Uterus (tissue), 4 donors: ENCODE data around the gene SEC22C. TPM values are rescaled to one million over a fixed set of nuclear protein-coding genes. Genes with fewer than 3 reads are reported as not detected.
A peak's percentile ranks its signal among the peaks of the same experiment; 100 is the strongest.

Source experiments
- DNase-seq, 2 donors: peaks; one replicate each; pipeline ENCODE4 v3.0.0-alpha.2; 2019 to 2020
- H3K27ac ChIP-seq, 2 donors: fragments of 200-600 bp; sonication (generic); 1 replicate in 1 of 2; 2 replicates in 1 of 2; pipeline ENCODE4 v1.5.1; 2016 to 2018
- H3K27me3 ChIP-seq, 2 donors: fragments of 200-600 bp; sonication (generic); one replicate each; pipeline ENCODE4 v1.5.1; 2018 to 2019; ENCODE audit warnings: control low read depth in 1 of 2
- H3K36me3 ChIP-seq, 2 donors: fragments of 200-600 bp; sonication (generic); one replicate each; pipeline ENCODE4 v1.5.1; 2019; ENCODE audit warnings: control low read depth in 1 of 2
- H3K4me1 ChIP-seq, 2 donors: fragments of 200-600 bp; sonication (generic); one replicate each; pipeline ENCODE4 v1.5.1; 2018 to 2019; ENCODE audit warnings: control low read depth in 1 of 2
- H3K4me3 ChIP-seq, 2 donors: fragments of 200-600 bp; sonication (generic); 1 replicate in 1 of 2; 2 replicates in 1 of 2; pipeline ENCODE4 v1.5.1; 2018 to 2019; ENCODE audit warnings: mild to moderate bottlenecking in 1 of 2
- H3K9me3 ChIP-seq, 2 donors: fragments of 200-600 bp; sonication (generic); one replicate each; pipeline ENCODE4 v1.5.1; 2019; ENCODE audit warnings: control low read depth in 1 of 2
- CTCF ChIP-seq, 4 experiments: fragments of 200-600 bp in 2 of 4; fragments of 450-650 bp in 2 of 4; sonication (generic) in 2 of 4; IDR thresholded peaks; one replicate each; pipeline ENCODE4 v1.5.1; 2016 to 2019; ENCODE audit warnings: antibody characterized with exemption in 4 of 4, mild to moderate bottlenecking in 2 of 4, moderate library complexity in 1 of 4
- POLR2A ChIP-seq, 2 donors: fragments of 450-650 bp; IDR thresholded peaks; one replicate each; pipeline ENCODE4 v1.6.1; 2016; ENCODE audit warnings: antibody characterized with exemption in 2 of 2, mild to moderate bottlenecking in 1 of 2, moderate library complexity in 1 of 2
- intact Hi-C: fragments of 100-400 bp; cut with DNase I; formaldehyde crosslinking; loops from one replicate; pipeline ENCODE4 v1.15.1; 2023; ENCODE audit warnings: low total_unique reads
- total RNA-seq, 4 donors: library from RNA; depleted of rRNA in 3 of 4; stranded (reverse); fragments of >200 nt in 3 of 4; gene quantifications; one replicate each; pipeline versions ENCODE4 v1.1.0 to v1.2.4, GENCODE V29; 2014 to 2023
- donor health status: DM: yes; HTN: yes; CAD: no.

The SEC22C gene
- 10 to 100 TPM; 49.7 to 82.6 (median 66.0) TPM for total RNA-seq

- no peaks in the 10 kb centered on the region for H3K9me3 ChIP-seq
- intact Hi-C loops = no loop called here
Measured at GRCh38 chr3:42581709-42582473, at the start of gene SEC22C. SEC22C (minus strand) TSS chr3:42581967; CDS start chr3:42569046, 12,921 bp downstream.

GRCh38 chr3:42613462-42613861 lies 31.7 kb upstream of the SEC22C start:
- no peaks in the 10 kb centered on the region for H3K4me1 ChIP-seq
- H3K9me3 ChIP-seq = no peaks in the 10 kb centered on the region
- H3K27me3 ChIP-seq = no peaks in the 10 kb centered on the region
- DNase-seq = no peak
- TF ChIP-seq CTCF (IDR thresholded peaks at IDR 0.05) (peak in 2 of 4 experiments; percentile 11 to 16), POLR2A (IDR thresholded peaks at IDR 0.05) (no peak)
- peak overlapping the region in 1 of 2 donors; percentile 78 for H3K27ac ChIP-seq
- no peak overlapping the region for H3K4me3 ChIP-seq
- H3K36me3 ChIP-seq = no peaks in the 10 kb centered on the region
- intact Hi-C loops = no loop called here

More at GRCh38 chr3:42581709-42582473, at the start of gene SEC22C:
- peak within 1 kb of the TSS; percentile 71 to 85 for H3K4me3 ChIP-seq
- H3K36me3 ChIP-seq = no peaks in the 10 kb centered on the region
- peaks cover 0 to 3% of the 10 kb centered on the region in 2 donors for H3K4me1 ChIP-seq
- TF ChIP-seq POLR2A (IDR thresholded peaks at IDR 0.05) (peak; percentile 87 to 91), CTCF (IDR thresholded peaks at IDR 0.05) (peak in 2 of 4 experiments; percentile 12 to 14)
- peak; percentile 92 to 95 for DNase-seq
- no peaks in the 10 kb centered on the region for H3K27me3 ChIP-seq
- peak within 1 kb of the TSS; percentile 91 to 94 for H3K27ac ChIP-seq

GRCh38 chr3:42612928-42613327 lies 31.2 kb upstream of the SEC22C start:
- peak overlapping the region in 1 of 2 donors; percentile 78 for H3K27ac ChIP-seq
- H3K9me3 ChIP-seq = no peaks in the 10 kb centered on the region
- H3K4me1 ChIP-seq = no peaks in the 10 kb centered on the region
- intact Hi-C loops = no loop called here
- no peaks in the 10 kb centered on the region for H3K27me3 ChIP-seq
- H3K36me3 ChIP-seq = no peaks in the 10 kb centered on the region
- H3K4me3 ChIP-seq = no peak overlapping the region
- no peak for DNase-seq
- TF ChIP-seq POLR2A (IDR thresholded peaks at IDR 0.05) (no peak), CTCF (IDR thresholded peaks at IDR 0.05) (no peak)

GRCh38 chr3:42612217-42612616 lies 30.4 kb upstream of the SEC22C start:
- no peaks in the 10 kb centered on the region for H3K27me3 ChIP-seq
- H3K9me3 ChIP-seq = no peaks in the 10 kb centered on the region
- peak overlapping the region in 1 of 2 donors; percentile 78 for H3K27ac ChIP-seq
- H3K4me1 ChIP-seq = no peaks in the 10 kb centered on the region
- DNase-seq = no peak
- intact Hi-C loops = no loop called here
- H3K36me3 ChIP-seq = no peaks in the 10 kb centered on the region
- no peak overlapping the region for H3K4me3 ChIP-seq
- TF ChIP-seq POLR2A (IDR thresholded peaks at IDR 0.05) (no peak), CTCF (IDR thresholded peaks at IDR 0.05) (no peak)

DNA sequence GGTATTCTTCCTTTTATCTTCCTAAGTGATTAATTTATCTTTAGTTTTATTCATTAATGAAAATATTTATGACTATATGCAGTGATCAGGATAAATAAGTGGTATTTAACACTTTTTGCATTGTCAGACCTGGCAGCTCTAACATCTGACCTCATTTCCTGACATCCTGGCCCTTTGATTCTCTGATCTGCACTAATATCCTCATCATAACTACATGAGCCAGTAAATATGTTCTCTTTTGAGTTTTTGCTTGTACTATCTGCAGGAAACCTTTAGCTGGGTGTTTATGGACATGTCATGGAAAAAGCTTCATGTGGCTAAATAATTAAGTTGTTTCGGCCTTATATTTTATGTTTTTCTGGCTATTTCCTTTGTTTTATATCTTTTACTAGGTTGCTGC lies 29.2 kb upstream of the SEC22C start:
- H3K27me3 ChIP-seq = no peaks in the 10 kb centered on the region
- TF ChIP-seq POLR2A (IDR thresholded peaks at IDR 0.05) (no peak), CTCF (IDR thresholded peaks at IDR 0.05) (no peak)
- H3K4me3 ChIP-seq = no peak overlapping the region
- H3K36me3 ChIP-seq = no peaks in the 10 kb centered on the region
- no peaks in the 10 kb centered on the region for H3K4me1 ChIP-seq
- intact Hi-C loops = no loop called here
- H3K27ac ChIP-seq = peak overlapping the region; percentile 1 to 78
- no peaks in the 10 kb centered on the region for H3K9me3 ChIP-seq
- no peak for DNase-seq
